Calu3 (cell line): ENCODE results near the gene WDR88. TPM values are rescaled to one million over a fixed set of nuclear protein-coding genes. Genes with fewer than 3 reads are reported as not detected.

Experiments used
- BruUV-seq: library from RNA; stranded (reverse); fragments of 400-500 nt; replicated peaks from 2 replicates; lab custom pipeline; 2021; lab: Mats Ljungman, UMichigan
- CTCF ChIA-PET: fragments of 300-600 bp; sonication (Branson Sonifier 250); formaldehyde crosslinking; loops from one replicate; lab custom pipeline; 2022; ENCODE audit warnings: antibody characterized with exemption; lab: Charles Lee
- DNase-seq: peaks from one replicate; pipeline ENCODE4 v3.0.0; 2022
- H3K27ac Mint-ChIP-seq: one replicate; pipeline ENCODE4 v1.8.0; 2022; ENCODE audit warnings: mixed read lengths; ENCODE audit not compliant: unreplicated experiment
- H3K27me3 Mint-ChIP-seq: one replicate; pipeline ENCODE4 v1.8.0; 2022; ENCODE audit warnings: mixed read lengths; ENCODE audit not compliant: unreplicated experiment
- H3K36me3 Mint-ChIP-seq: one replicate; pipeline ENCODE4 v1.8.0; 2022; ENCODE audit warnings: mild to moderate bottlenecking, moderate library complexity, mixed read lengths; ENCODE audit not compliant: insufficient read depth, unreplicated experiment
- H3K4me1 Mint-ChIP-seq: one replicate; pipeline ENCODE4 v1.8.0; 2022; ENCODE audit warnings: mild to moderate bottlenecking, low read depth, mixed read lengths; ENCODE audit not compliant: unreplicated experiment
- H3K4me3 Mint-ChIP-seq: one replicate; pipeline ENCODE4 v1.8.0; 2022; ENCODE audit warnings: mild to moderate bottlenecking, low read depth, moderate library complexity, mixed read lengths; ENCODE audit not compliant: unreplicated experiment
- H3K9me3 Mint-ChIP-seq: one replicate; pipeline ENCODE4 v1.8.0; 2022; ENCODE audit warnings: low read depth, mixed read lengths; ENCODE audit not compliant: unreplicated experiment
- intact Hi-C: fragments of 100-400 bp; cut with micrococcal nuclease; formaldehyde crosslinking; loops from one replicate; pipeline ENCODE4 v1.10.0; 2022; ENCODE audit not compliant: unreplicated experiment
- total RNA-seq: library from RNA; stranded (reverse); gene quantifications from 2 replicates; pipeline ENCODE4 v1.2.3, GENCODE V29; 2022
- TF ChIP-seq, protein P1 (sequence below): fragments of 200-600 bp; IDR thresholded peaks from one replicate; pipeline ENCODE4 v1.8.0; 2022; ENCODE audit warnings: antibody characterized with exemption; ENCODE audit not compliant: unreplicated experiment

WDR88 gene
- total RNA-seq, 1 experiment from 2014 or later, result not detected

DNA sequence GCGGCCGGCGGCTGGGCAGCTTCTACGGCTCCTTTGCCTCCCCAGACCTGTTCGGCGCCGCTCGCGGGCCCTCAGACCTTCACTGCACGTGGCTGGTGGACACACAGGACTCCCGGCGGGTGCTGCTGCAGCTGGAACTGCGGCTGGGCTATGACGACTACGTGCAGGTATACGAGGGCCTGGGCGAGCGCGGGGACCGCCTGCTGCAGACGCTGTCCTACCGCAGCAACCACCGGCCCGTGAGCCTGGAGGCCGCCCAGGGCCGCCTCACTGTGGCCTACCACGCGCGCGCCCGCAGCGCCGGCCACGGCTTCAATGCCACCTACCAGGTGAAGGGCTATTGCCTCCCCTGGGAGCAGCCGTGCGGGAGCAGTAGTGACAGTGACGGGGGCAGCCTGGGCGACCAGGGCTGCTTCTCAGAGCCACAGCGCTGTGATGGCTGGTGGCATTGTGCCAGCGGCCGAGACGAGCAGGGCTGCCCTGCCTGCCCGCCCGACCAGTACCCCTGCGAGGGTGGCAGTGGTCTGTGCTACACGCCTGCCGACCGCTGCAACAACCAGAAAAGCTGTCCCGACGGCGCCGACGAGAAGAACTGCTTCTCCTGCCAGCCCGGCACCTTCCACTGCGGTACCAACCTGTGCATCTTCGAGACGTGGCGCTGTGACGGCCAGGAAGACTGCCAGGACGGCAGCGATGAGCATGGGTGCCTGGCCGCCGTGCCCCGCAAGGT lies 73.8 kb downstream of the WDR88 start:
- Mint-ChIP-seq H3K27ac (no peak overlapping the region), H3K4me3 (no peak overlapping the region), H3K9me3 (no peaks in the 10 kb centered on the region), H3K4me1 (no peaks in the 10 kb centered on the region), H3K36me3 (no peaks in the 10 kb centered on the region), H3K27me3 (peaks cover 5% of the 10 kb centered on the region)
- TF ChIP-seq, protein P1, sequence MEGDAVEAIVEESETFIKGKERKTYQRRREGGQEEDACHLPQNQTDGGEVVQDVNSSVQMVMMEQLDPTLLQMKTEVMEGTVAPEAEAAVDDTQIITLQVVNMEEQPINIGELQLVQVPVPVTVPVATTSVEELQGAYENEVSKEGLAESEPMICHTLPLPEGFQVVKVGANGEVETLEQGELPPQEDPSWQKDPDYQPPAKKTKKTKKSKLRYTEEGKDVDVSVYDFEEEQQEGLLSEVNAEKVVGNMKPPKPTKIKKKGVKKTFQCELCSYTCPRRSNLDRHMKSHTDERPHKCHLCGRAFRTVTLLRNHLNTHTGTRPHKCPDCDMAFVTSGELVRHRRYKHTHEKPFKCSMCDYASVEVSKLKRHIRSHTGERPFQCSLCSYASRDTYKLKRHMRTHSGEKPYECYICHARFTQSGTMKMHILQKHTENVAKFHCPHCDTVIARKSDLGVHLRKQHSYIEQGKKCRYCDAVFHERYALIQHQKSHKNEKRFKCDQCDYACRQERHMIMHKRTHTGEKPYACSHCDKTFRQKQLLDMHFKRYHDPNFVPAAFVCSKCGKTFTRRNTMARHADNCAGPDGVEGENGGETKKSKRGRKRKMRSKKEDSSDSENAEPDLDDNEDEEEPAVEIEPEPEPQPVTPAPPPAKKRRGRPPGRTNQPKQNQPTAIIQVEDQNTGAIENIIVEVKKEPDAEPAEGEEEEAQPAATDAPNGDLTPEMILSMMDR, result no peak
- no TSS peak for BruUV-seq
- CTCF ChIA-PET, result no interaction called here
- intact Hi-C loops, result no loop called here
- DNase-seq, result no peak

DNA sequence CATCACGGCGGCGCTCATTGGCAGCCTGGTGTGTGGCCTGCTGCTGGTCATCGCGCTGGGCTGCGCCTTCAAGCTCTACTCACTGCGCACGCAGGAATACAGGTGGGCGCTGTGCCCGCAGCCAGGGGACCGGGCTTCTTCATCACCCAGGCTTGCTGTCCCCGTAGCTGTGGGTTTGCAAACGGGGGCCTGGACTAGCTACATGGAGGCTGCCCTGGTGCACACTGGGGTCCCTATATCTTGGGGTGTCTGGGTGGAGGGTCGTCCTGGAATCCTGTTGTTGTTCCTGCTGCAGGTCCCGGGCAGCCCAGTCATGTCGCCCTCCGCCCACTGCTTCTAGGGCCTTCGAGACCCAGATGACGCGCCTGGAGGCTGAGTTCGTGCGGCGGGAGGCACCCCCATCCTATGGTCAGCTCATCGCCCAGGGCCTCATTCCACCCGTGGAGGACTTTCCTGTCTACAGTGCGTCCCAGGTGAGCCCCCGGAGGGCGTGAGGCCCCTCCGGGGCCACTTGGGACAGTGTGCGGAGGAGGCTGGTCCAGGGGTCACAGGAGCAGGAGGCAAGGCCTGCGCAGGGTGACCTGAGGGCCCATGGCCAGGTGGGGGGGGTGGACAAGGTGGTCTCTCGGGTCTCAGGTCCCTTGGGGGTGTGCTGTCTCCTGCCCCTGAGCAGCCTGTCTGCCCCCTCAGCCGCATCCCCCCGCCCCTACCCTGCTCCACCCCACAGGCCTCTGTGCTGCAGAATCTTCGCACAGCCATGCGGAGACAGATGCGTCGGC lies 74.5 kb downstream of the WDR88 start:
- CTCF ChIA-PET, result no interaction called here
- TF ChIP-seq, protein P1, result no peak
- no peaks in the 10 kb centered on the region for H3K9me3 Mint-ChIP-seq
- BruUV-seq, result no TSS peak
- H3K36me3 Mint-ChIP-seq, result no peaks in the 10 kb centered on the region
- H3K4me1 Mint-ChIP-seq, result no peaks in the 10 kb centered on the region
- H3K27ac Mint-ChIP-seq, result no peak overlapping the region
- intact Hi-C loops, result no loop called here
- DNase-seq, result no peak
- no peak overlapping the region for H3K4me3 Mint-ChIP-seq
- H3K27me3 Mint-ChIP-seq, result peaks cover 13% of the 10 kb centered on the region

DNA sequence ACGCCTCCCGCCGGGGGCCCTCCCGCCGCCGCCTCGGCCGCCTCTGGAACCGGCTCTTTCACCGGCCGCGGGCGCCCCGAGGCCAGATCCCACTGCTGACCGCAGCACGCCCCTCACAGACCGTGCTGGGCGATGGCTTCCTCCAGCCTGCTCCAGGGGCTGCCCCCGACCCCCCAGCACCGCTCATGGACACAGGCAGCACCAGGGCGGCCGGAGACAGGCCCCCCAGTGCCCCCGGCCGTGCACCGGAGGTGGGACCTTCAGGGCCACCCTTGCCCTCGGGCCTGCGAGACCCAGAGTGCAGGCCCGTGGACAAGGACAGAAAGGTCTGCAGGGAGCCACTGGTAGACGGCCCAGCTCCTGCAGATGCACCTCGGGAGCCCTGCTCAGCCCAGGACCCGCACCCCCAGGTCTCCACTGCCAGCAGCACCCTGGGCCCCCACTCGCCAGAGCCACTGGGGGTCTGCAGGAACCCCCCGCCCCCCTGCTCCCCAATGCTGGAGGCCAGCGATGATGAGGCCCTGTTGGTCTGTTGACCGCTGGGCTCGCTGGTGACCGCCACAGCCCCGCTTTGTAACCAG lies 75.2 kb downstream of the WDR88 start:
- Mint-ChIP-seq H3K4me1 (no peaks in the 10 kb centered on the region), H3K27me3 (peaks cover 20% of the 10 kb centered on the region), H3K4me3 (no peak overlapping the region), H3K36me3 (no peaks in the 10 kb centered on the region), H3K9me3 (no peaks in the 10 kb centered on the region), H3K27ac (no peak overlapping the region)
- intact Hi-C loops, result no loop called here
- DNase-seq, result no peak
- CTCF ChIA-PET, result no interaction called here
- no TSS peak for BruUV-seq
- TF ChIP-seq, protein P1, result no peak

DNA sequence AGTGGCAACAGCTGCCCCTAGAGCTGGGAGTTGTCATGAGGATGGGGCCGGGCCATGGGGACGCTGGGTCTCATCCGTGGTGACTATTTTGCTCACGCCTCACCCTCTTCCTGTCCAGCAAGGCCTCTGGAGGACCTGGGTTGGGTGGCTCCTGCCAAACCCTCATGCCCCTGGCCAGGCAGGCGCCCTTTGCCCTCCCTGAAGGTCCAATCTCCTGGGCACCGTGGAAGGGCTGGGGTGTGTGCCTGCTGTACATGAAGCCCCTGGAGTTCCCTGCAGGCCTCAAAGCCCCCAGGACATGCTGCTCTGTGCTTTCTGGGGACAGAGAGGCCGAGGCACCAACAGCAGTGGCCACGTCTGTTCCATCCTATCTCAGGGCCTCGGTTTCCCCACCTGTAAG lies 76.0 kb downstream of the WDR88 start:
- H3K9me3 Mint-ChIP-seq, result no peaks in the 10 kb centered on the region
- H3K4me1 Mint-ChIP-seq, result no peaks in the 10 kb centered on the region
- H3K4me3 Mint-ChIP-seq, result no peak overlapping the region
- no peaks in the 10 kb centered on the region for H3K36me3 Mint-ChIP-seq
- CTCF ChIA-PET, result no interaction called here
- BruUV-seq, result no TSS peak
- intact Hi-C loops, result no loop called here
- DNase-seq, result no peak
- TF ChIP-seq, protein P1, result no peak
- H3K27me3 Mint-ChIP-seq, result peaks cover 27% of the 10 kb centered on the region
- H3K27ac Mint-ChIP-seq, result no peak overlapping the region
